ENCODE data around the gene NPBWR2.

- TF ChIP-seq CTCF (IDR thresholded peaks at IDR 0.05) (no peak), EZH2 (IDR thresholded peaks at IDR 0.05) (no peak), EZH2phosphoT487 (IDR thresholded peaks at IDR 0.05) (no peak)
Observed at GRCh38 chr20:64148581-64148980, 41.2 kb upstream of the NPBWR2 start.
